Measurements from ENCODE around the gene CREB5. TPM values are rescaled to one million over a fixed set of nuclear protein-coding genes. Genes with fewer than 3 reads are reported as not detected.

The CREB5 gene
- total RNA-seq, 1 experiment from 2014 or later, result 0.49 TPM

DNA sequence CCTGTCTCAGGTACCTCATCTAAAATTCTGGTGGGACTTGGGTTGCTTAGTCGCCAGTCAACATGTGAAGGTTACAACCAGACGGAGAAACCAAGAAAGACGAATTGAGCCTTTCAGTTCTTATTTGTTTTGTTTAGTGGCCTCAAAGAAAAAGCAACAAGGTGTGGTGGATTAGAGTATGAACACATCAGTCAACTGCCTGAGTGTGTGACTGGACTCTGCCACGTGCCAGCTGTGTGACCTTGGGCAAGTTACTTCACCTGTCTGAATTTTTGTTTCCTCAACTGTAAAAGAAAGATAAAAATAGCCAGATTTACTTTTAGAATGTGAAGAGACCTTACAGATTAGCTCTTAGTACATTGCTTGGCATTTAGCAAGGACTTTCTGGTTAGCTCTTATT lies 259.2 kb downstream of the CREB5 start:
- intact Hi-C loops (cut with micrococcal nuclease), result no loop called here
- peaks cover 0 to 10% of the 10 kb centered on the region in 2 experiments; a peak in 3 of 4 replicates for H3K4me1 ChIP-seq (ENCODE audit: control insufficient read depth in 1 of 2, insufficient read depth in 2 of 2, low read length in 2 of 2)
- no peak overlapping the region for H3K27ac ChIP-seq (ENCODE audit: low read depth, low read length)
- peaks cover 14% of the 10 kb centered on the region for H3K27me3 ChIP-seq (ENCODE audit: insufficient read depth, low read length)
- TF ChIP-seq POLR2AphosphoS5 (IDR thresholded peaks at IDR 0.05; ENCODE audit: low read depth, low read length) (no peak), SIN3A (IDR thresholded peaks at IDR 0.05; ENCODE audit: low read depth) (no peak), CEBPB (IDR thresholded peaks at IDR 0.05; ENCODE audit: low read depth) (no peak), FOSL1 (IDR thresholded peaks at IDR 0.05; ENCODE audit: low read depth) (no peak), TCF7L2 (IDR thresholded peaks at IDR 0.05; ENCODE audit: borderline replicate concordance, extremely low read depth, insufficient read depth, insufficient read length) (no peak)
- TF ChIP-seq, protein P1, sequence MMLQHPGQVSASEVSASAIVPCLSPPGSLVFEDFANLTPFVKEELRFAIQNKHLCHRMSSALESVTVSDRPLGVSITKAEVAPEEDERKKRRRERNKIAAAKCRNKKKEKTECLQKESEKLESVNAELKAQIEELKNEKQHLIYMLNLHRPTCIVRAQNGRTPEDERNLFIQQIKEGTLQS (IDR thresholded peaks at IDR 0.05), result no peak
- CTCF ChIA-PET, result no interaction called here
- DNase-seq (ENCODE audit: low read depth, low spot score) (no peak), ATAC-seq (no peak)
- no peaks in the 10 kb centered on the region for H3K9me3 ChIP-seq (ENCODE audit: control insufficient read depth in 1 of 2, insufficient read depth in 1 of 2, low read depth in 1 of 2, low read length in 2 of 2)
- no peak overlapping the region for H3K4me2 ChIP-seq (ENCODE audit: low read length)
- H3K36me3 ChIP-seq (ENCODE audit: control insufficient read depth in 1 of 2, insufficient read depth in 2 of 2, low read length in 2 of 2), result no peaks in the 10 kb centered on the region
- H2AFZ ChIP-seq (ENCODE audit: low read depth, low read length, poor library complexity, severe bottlenecking), result no peak overlapping the region
- RAD21 ChIA-PET (ENCODE audit: low non-redundant PET in 1 of 2, low total read pairs in 2 of 2, uncharacterized antibody in 2 of 2, unreplicated experiment in 2 of 2), result no interaction called here
- H3K79me2 ChIP-seq (ENCODE audit: insufficient read depth, low read length), result no peaks in the 10 kb centered on the region
- H3K4me3 ChIP-seq (replicated peaks in 1 of 2; ENCODE audit: low read depth in 1 of 2, low read length in 2 of 2), result no peak overlapping the region
- H3K9me2 ChIP-seq (ENCODE audit: insufficient read depth), result no peaks in the 10 kb centered on the region
- no peaks in the 10 kb centered on the region for H4K20me1 ChIP-seq (ENCODE audit: insufficient read depth)
- POLR2A ChIA-PET, result no interaction called here
- BruUV-seq (replicated peaks), result no TSS peak
- H3K9ac ChIP-seq (ENCODE audit: low read length), result no peak overlapping the region

DNA sequence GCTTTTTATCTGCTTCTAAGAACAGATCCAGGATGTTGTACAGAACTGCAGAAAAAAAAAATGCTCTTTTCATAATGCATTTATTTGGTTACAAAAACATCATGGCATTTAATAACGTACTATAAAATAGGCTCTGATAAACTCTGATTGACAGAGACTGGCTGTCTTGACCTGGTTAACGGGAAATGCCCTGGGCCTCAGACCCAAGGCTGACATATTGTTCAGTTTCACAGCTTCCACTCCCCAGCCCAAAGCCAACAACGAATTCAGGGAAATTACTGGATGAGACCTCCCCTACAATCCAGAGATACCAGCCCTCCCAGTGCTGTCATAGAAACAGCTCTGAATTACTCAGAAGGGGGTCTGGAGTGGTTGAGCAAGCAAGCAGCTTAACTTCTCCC lies 260.1 kb downstream of the CREB5 start:
- Histone ChIP-seq H3K27ac (ENCODE audit: low read depth, low read length) (no peak overlapping the region), H3K4me1 (ENCODE audit: control insufficient read depth in 1 of 2, insufficient read depth in 2 of 2, low read length in 2 of 2) (peaks cover 0 to 10% of the 10 kb centered on the region in 2 experiments; a peak in 3 of 4 replicates), H3K9ac (ENCODE audit: low read length) (no peak overlapping the region), H3K79me2 (ENCODE audit: insufficient read depth, low read length) (no peaks in the 10 kb centered on the region), H3K4me3 (replicated peaks in 1 of 2; ENCODE audit: low read depth in 1 of 2, low read length in 2 of 2) (no peak overlapping the region), H3K36me3 (ENCODE audit: control insufficient read depth in 1 of 2, insufficient read depth in 2 of 2, low read length in 2 of 2) (no peaks in the 10 kb centered on the region), H2AFZ (ENCODE audit: low read depth, low read length, poor library complexity, severe bottlenecking) (no peak overlapping the region), H4K20me1 (ENCODE audit: insufficient read depth) (no peaks in the 10 kb centered on the region), H3K9me2 (ENCODE audit: insufficient read depth) (no peaks in the 10 kb centered on the region), H3K9me3 (ENCODE audit: control insufficient read depth in 1 of 2, insufficient read depth in 1 of 2, low read depth in 1 of 2, low read length in 2 of 2) (no peaks in the 10 kb centered on the region), H3K4me2 (ENCODE audit: low read length) (no peak overlapping the region), H3K27me3 (ENCODE audit: insufficient read depth, low read length) (peaks cover 11% of the 10 kb centered on the region)
- TF ChIP-seq EZH2phosphoT487 (IDR thresholded peaks at IDR 0.05; ENCODE audit: borderline replicate concordance) (no peak), JUND (IDR thresholded peaks at IDR 0.05) (no peak), POLR2AphosphoS5 (IDR thresholded peaks at IDR 0.05; ENCODE audit: low read depth, low read length) (no peak), CEBPB (IDR thresholded peaks at IDR 0.05; ENCODE audit: low read depth) (no peak), REST (IDR thresholded peaks at IDR 0.05; ENCODE audit: low read depth) (no peak), EZH2 (IDR thresholded peaks at IDR 0.05) (no peak), ZFX (IDR thresholded peaks at IDR 0.05) (no peak), POLR2A (IDR thresholded peaks at IDR 0.05; ENCODE audit: borderline replicate concordance, extremely low read depth, insufficient read depth, insufficient read length) (no peak), SIN3A (IDR thresholded peaks at IDR 0.05; ENCODE audit: low read depth) (no peak), CBX3 (IDR thresholded peaks at IDR 0.05; ENCODE audit: low read depth) (no peak), RAD21 (IDR thresholded peaks at IDR 0.05; ENCODE audit: low read depth) (no peak), ELF1 (IDR thresholded peaks at IDR 0.05; ENCODE audit: borderline replicate concordance, low read depth) (no peak), FOSL1 (IDR thresholded peaks at IDR 0.05; ENCODE audit: low read depth) (no peak)
- TF ChIP-seq, protein P2, sequence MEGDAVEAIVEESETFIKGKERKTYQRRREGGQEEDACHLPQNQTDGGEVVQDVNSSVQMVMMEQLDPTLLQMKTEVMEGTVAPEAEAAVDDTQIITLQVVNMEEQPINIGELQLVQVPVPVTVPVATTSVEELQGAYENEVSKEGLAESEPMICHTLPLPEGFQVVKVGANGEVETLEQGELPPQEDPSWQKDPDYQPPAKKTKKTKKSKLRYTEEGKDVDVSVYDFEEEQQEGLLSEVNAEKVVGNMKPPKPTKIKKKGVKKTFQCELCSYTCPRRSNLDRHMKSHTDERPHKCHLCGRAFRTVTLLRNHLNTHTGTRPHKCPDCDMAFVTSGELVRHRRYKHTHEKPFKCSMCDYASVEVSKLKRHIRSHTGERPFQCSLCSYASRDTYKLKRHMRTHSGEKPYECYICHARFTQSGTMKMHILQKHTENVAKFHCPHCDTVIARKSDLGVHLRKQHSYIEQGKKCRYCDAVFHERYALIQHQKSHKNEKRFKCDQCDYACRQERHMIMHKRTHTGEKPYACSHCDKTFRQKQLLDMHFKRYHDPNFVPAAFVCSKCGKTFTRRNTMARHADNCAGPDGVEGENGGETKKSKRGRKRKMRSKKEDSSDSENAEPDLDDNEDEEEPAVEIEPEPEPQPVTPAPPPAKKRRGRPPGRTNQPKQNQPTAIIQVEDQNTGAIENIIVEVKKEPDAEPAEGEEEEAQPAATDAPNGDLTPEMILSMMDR (IDR thresholded peaks at IDR 0.05 in 2 of 3, conservative IDR thresholded peaks at IDR 0.05 in 1 of 3; ENCODE audit: borderline replicate concordance in 1 of 3, insufficient read depth in 1 of 3, low read depth in 2 of 3, low read length in 2 of 3), result no peak
- TF ChIP-seq, protein P1 (IDR thresholded peaks at IDR 0.05), result no peak
- no peak for DNase-seq (ENCODE audit: low read depth, low spot score)
- ChIA-PET RAD21 (ENCODE audit: low non-redundant PET in 1 of 2, low total read pairs in 2 of 2, uncharacterized antibody in 2 of 2, unreplicated experiment in 2 of 2) (interaction anchor here in 1 of 2 experiments (0.6 kb wide), 1 partner anchor 136 kb away, joined by 3 read pairs; no protein-coding TSS in a partner anchor), CTCF (no interaction called here), POLR2A (no interaction called here)
- no peak for ATAC-seq
- no TSS peak for BruUV-seq (replicated peaks)
- intact Hi-C loops (cut with micrococcal nuclease), result no loop called here
